GM19395 (cell line): ENCODE measurements around the gene EVC.

Experiments
- ATAC-seq: cut with Tn5 transposase; IDR thresholded peaks from one replicate; pipeline ENCODE4 v1.9.1; 2021; ENCODE audit warnings: mild to moderate bottlenecking, moderate library complexity; ENCODE audit not compliant: unreplicated experiment

EVC gene

DNA sequence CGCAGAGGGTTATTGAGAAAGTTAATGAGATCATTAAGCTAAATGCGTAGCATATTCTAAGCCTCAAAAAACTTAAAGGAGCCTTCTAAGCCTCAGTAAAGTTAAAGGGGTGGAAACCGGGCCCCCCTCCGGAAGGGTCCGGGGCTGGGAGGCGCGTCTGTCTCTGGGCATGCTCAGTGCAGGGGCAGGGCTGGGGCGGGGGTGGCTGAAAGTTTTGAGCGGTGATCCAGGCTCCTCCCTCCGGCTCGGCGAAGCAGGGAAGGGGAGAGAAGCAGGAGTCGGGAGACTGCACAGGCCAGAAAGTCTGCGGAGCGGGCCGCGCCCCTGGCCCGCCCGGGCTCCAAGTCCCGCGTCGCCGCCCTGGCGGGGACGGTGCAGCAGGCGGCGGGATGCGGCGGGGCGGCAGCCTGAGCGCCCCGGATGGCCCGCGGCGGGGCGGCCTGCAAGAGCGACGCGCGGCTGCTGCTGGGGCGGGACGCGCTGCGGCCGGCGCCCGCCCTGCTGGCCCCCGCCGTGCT, at the start of gene EVC:
TSS of gene EVC (plus strand) at position 241 of the 518 bp plus-strand sequence. CDS start at position 421, 180 bp downstream.
- no peak for ATAC-seq

DNA sequence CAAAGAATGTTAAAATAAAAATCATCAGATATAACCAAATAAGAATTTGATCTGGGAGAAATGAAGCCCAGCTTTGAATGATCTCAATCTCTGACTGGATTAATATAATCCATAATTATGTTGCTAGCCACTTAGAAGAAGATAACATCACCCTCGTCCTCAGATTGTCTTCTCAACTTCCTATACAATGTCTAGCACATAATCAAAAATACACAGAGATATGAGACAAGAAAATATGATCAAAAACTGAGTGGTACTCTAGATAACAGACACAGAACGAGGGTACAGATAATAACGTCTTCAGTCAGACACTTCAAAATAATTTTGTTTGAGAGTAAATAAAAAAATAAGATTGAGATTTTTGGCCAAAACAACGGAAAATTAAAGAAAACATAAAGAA, 49.8 kb upstream of the EVC start:
- no peak for ATAC-seq

DNA sequence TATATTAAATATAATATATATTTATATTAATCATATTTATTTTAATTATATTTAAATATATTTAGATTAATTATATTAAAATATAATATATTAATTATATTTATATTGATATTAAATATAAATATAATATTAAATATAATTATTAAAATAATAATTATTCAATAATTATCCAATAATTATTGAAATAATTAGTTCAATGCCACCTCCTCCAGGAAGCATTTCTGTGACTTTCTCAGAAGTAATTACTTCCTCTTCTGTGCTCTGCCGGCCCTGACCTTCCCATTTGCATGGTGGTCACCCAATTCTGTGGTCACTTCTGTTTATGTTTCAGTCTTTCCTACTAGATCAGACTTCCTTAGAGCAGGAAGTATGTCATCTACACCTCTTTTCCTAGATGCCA, 48.4 kb upstream of the EVC start:
- no peak for ATAC-seq

DNA sequence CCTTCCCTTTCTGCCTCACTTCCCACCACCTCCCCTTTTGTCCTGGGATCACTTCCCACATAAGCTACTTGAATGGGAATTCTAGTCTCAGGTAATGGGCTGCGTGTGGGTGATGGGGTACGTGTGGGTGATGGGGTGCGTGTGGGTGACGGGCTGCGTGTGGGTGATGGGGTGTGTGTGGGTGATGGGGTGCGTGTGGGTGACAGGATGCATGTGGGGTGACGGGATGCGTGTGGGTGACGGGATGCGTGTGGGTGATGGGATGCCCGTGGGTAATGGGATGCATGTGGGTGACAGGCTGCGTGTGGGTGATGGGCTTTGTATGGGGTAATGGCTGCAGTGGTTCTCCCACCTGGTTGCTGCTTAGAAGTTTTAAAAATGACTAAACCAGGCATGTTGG, 46.2 kb upstream of the EVC start:
- no peak for ATAC-seq

- ATAC-seq: no peak
Observed at GRCh38 chr4:5666741-5667140, 44.3 kb upstream of the EVC start.

DNA sequence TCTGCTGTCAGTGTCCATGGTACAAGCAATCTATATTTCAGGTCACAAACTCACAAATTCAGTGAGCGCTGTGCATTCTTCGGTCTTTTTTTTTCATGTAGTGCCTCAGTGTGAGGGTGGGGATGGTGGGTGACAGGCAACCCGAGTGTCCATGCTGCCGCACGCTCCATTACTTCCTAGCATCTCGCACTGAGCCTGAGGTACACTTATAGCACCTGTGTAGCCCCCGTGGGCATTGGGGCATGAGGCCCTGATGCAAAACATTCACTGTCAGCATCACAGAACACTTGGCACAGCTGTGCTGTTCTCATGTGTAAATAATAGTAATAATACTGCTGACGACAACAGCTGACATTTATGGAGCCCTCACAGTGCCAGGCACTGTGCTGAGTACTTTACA, 34.2 kb upstream of the EVC start:
- ATAC-seq: no peak

- no peak for ATAC-seq
Observed at GRCh38 chr4:5678977-5679376, 32.0 kb upstream of the EVC start.

DNA sequence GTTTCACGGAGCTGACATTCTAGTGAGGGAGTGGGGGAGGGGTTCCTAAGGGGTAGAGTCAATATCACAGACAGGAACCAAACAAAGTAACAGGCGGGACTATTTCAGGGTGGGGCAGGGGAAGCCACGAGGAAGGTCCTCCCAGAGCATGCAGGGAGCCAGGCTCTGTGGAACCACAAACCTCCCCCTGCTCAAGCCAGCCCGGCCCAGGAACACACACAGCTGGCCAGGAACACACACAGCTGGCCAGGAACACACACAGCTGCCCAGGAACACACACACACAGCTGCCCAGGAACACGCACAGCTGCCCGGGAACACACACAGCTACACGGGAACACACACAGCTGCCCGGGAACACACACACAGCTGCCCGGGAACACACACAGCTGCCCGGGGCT, 27.4 kb upstream of the EVC start:
- no peak for ATAC-seq

GRCh38 chr4:5685296-5685695, 25.7 kb upstream of the EVC start:
- no peak for ATAC-seq

DNA sequence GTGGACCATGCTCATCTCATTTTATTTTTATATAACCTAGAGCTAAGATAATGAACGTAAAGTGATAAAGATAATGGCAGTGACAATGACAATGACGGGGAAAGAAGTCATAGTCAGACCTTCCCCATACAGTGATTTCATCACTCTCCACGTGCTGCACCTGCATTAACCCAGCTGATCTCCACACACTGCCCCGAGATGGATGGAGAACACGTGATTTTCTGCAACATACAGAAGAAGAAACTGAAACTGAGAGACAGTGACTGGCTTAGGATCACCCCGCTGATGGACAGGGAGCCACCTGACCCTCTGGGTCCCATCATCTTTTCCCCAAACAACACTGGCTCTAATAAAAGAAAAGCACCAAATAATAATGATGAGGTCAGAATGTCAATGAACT, 24.7 kb upstream of the EVC start:
- no peak for ATAC-seq

DNA sequence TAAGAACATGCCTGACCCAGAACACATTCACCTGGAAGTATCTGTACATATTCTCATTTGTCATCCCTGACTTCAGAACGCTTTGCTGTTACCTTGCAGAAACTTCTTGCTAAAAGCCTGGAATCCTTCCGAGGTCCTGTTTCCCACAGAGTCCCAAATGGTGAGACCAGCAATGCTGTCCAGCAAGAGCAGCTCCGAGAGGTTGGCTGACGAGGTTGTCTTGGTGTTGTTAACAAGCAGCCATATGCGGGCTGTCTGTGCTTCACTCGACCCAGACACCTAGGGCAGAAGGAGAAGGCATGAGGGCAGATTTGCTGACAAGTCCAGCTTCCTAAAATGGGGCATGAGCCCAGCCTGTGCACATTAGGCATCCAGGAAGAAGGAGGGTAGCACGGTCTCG, 21.9 kb upstream of the EVC start:
- no peak for ATAC-seq

GRCh38 chr4:5691491-5692132, 19.4 kb upstream of the EVC start:
- ATAC-seq: no peak

DNA sequence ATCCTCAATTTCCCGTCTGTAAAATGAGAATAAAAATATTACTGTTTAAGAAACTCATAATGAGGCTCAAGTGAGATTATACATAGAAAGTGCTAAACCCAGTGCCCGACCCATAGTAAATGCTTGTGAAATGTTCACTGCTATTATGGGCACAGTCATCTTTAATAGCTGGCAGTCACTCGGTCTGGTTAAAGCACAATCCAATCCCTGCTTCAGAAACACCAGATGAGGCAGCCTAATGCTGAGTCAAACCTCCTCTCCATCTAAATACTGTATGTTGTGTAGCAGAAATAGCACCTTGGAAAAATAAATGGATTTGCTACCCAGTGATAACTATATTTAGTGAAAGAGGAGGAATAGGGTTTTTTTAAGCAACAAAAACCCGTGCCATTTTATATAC, 17.1 kb upstream of the EVC start:
- ATAC-seq: no peak

DNA sequence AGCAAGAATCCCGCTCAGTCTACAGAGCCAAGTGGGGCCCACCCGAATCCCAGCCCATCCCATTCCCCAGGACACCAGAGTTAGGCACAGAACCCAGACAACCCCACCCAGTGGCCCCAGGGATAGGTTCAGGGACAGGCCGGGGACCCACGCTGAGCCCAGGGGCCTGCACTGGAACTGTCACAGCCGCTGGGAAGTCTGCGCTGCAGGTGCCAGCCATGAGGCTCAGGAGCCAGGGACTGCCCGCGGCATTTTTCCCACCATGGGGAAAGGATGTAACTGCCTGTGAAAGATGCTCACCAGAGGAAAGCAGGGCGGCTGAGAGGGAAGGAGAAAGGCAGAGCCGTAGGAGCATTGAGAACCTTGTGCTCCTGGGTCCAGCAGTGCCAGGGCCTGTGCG, 14.7 kb upstream of the EVC start:
- no peak for ATAC-seq

DNA sequence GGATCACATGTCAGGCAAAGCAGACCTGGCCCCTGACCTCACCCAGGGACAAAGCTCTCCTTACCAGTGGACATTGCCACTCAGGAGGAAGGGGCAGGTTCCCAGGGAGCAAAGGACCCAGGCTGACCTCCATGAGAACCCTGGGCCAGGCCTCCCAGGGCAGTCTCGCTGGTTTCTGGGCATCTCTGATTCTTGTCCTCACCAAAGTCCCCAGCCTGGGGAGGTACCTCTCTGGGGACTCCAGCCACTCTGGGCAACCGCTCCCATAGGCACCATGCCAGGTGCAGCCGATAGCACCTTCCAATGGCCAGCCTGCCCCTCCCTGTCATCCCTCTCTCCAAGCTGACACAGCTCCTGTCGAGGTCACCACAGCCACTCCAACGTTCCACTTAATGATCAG, 10.5 kb upstream of the EVC start:
- ATAC-seq: no peak

GRCh38 chr4:5701971-5702370, 9.0 kb upstream of the EVC start:
- ATAC-seq: no peak

- ATAC-seq: no peak
Observed at GRCh38 chr4:5703831-5704230, 7.2 kb upstream of the EVC start.

DNA sequence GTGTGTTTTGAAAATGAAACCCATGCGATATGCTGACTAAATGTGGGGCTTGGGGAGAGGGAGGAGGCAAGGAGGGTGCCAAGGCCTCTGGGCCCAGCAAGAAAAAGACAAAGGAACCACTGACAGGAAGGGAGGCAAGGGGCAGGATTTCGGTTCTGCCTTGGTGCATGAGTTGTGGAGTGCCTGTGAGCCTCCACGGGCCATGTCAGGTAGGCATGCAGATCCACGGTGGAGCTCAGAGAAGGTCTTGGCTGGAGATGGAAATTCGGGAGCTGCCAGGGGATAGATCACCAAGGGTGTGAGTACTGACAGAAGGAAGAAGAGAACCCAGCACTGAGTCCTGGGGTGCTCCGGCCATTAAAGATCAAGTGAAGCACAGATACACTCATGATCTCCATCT, 6.7 kb upstream of the EVC start:
- no peak for ATAC-seq

- no peak for ATAC-seq
Observed at GRCh38 chr4:5705647-5706320, 5.2 kb upstream of the EVC start.

DNA sequence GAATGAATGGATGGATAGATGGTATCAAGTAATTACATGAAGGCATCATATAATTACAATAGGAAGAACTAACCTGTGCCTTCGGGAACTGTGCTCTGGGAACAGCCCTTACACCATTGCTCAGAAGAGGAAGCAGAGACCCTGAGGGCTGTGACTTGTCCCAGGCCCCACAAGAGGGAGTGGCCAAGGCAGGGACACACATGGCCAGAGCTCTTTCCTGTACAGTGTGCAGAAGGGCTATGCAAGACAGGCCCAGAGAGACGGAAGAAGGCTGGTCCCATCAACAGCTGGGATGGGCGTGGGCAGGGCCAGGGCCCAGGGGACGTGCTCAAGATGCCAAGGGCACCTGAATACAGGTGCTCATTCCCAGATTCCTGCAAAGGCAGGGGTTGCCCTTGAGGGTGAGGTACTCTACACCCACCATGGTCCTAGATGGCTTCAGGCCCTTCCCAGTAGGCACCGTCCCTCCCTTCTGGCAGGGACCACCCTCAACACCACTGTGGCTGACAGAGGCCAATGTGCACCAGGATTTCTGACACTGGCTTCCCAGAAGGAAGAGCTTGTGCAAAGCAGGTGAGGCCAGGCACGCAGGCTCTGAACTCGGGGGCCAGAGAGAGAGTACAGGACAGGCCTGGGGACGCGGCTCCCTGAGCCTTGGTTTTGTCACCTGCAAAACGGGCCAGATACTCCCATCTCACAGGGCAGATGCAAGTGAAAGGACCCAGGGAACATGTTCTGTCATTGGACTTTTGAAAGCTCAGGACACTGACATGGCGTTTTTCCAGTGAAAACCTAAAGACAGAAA, 4.3 kb upstream of the EVC start:
- ATAC-seq: no peak

DNA sequence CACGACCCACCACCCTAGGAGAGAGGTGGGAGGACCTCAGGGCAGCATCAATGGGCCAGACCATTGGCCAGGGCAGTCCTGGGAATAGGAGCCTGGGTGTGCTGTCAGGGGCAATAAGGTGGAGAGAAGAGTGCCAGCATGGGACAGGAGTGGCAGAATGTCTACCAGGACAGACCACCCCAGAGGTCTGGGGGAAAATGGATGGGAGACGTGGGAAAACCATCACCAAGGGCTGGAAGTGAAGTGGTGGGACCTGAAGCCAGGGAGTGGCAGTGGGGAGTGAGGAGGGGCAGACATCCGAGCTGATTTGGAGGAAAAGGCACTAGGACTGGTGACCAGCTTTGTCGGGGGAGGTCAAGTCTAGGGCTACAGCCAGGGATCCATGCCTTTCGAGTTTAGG, 3.6 kb upstream of the EVC start:
- no peak for ATAC-seq
